HUES48 (cell line): ENCODE results near the gene U2AF2.
"Not testable (repeated sequence)": the region's sequence is repeated elsewhere in the genome, so short reads cannot be mapped to it uniquely, and the experiment has no call there.

Source experiments
- H3K27ac ChIP-seq: one replicate; pipeline ENCODE4 v1.7.0; 2013; ENCODE audit warnings: low read depth, low read length, inconsistent platforms
- H3K27me3 ChIP-seq: 2 replicates; pipeline ENCODE4 v1.6.1; 2013; ENCODE audit warnings: mild to moderate bottlenecking, low read length; ENCODE audit not compliant: control insufficient read depth, insufficient read depth
- H3K36me3 ChIP-seq: 2 replicates; pipeline ENCODE4 v1.6.1; 2013; ENCODE audit warnings: low read length; ENCODE audit not compliant: control insufficient read depth, insufficient read depth
- H3K4me1 ChIP-seq: 2 replicates; pipeline ENCODE4 v1.6.1; 2013; ENCODE audit warnings: mild to moderate bottlenecking, low read length; ENCODE audit not compliant: control insufficient read depth, insufficient read depth
- H3K4me3 ChIP-seq: 2 replicates; pipeline ENCODE4 v1.5.1; 2013; ENCODE audit warnings: mild to moderate bottlenecking, low read depth, low read length
- H3K9ac ChIP-seq: 2 replicates; pipeline ENCODE4 v1.6.1; 2013; ENCODE audit warnings: mild to moderate bottlenecking, low read depth, low read length, moderate library complexity
- H3K9me3 ChIP-seq: 2 replicates; pipeline ENCODE4 v1.6.1; 2013; ENCODE audit warnings: low read length; ENCODE audit not compliant: control insufficient read depth, insufficient read depth

Gene U2AF2

DNA sequence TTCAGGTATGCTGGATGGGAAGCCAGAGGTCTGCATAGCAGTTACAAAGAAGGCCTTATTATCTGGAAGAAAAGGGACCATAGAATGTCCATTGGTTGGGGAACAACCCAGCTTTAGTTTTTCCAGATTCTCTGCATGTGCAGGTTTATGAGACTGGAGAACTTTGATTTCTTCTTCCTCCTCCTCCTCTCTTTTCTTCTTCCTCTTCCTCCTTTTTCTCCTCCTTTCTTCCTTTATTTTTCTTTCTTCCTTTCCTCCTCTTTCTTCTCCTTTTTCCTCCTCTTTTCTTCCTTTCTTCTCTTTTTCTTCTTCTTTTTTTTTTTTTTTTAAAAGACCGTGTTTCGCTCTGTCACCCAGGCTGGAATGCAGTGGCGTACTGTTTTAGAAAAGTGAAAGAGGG lies 51.1 kb downstream of the U2AF2 start:
- no peak overlapping the region for H3K4me3 ChIP-seq
- no peak overlapping the region for H3K9ac ChIP-seq
- peaks cover 16% of the 10 kb centered on the region for H3K9me3 ChIP-seq
- no peak overlapping the region for H3K27ac ChIP-seq
- H3K36me3 ChIP-seq = no peaks in the 10 kb centered on the region
- no peaks in the 10 kb centered on the region for H3K4me1 ChIP-seq
- H3K27me3 ChIP-seq = no peaks in the 10 kb centered on the region

- H3K9me3 ChIP-seq = peaks cover 48% of the 10 kb centered on the region
- no peaks in the 10 kb centered on the region for H3K4me1 ChIP-seq
- no peaks in the 10 kb centered on the region for H3K27me3 ChIP-seq
- no peak overlapping the region for H3K9ac ChIP-seq
- no peak overlapping the region for H3K4me3 ChIP-seq
- no peak overlapping the region for H3K27ac ChIP-seq
- no peaks in the 10 kb centered on the region for H3K36me3 ChIP-seq
These were observed 56.9 kb downstream of the U2AF2 start for GRCh38 chr19:55711719-55712118.

DNA sequence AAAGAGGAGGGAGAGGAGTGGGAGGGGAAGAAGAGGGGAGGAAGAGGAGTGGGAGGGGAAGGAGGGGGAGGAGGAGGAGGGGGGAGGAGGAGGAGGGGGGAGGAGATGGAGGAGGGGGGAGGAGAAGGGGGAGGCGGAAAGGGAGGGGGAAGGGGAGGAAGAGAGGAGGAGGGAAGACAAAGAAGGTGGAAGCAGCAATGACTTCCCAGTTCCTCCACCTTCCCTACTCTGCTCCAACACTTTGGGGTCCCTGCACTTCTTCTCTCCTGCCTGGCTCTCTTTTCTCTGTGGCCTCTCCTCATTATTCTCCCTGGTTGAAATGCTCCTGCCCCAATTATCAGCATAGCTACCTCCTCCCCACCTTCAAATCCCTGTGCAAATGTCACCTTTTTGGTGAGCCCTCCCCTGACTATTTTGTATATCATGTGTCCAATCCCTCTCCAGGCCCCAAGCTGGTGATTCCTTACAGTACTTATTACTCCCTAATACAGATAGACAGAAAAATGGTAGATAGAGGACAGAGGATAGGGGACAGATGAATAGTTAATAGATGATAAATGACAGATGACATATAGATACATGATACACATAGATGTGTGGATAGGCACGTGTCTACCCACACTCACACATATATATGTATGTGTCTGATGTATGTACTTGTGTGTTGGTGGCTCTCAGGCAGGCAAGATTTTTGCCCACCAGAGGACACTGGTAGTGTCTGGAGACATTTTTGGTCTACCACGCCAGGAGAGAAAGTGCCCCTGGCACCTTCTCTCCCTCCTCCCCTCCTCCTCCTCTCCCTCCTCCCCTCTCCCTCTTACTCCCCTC lies 58.2 kb downstream of the U2AF2 start:
- H3K4me1 ChIP-seq = no peaks in the 10 kb centered on the region
- no peak overlapping the region for H3K9ac ChIP-seq
- H3K27ac ChIP-seq = no peak overlapping the region
- no peaks in the 10 kb centered on the region for H3K27me3 ChIP-seq
- H3K4me3 ChIP-seq = no peak overlapping the region
- no peaks in the 10 kb centered on the region for H3K36me3 ChIP-seq
- peaks cover 59% of the 10 kb centered on the region for H3K9me3 ChIP-seq

DNA sequence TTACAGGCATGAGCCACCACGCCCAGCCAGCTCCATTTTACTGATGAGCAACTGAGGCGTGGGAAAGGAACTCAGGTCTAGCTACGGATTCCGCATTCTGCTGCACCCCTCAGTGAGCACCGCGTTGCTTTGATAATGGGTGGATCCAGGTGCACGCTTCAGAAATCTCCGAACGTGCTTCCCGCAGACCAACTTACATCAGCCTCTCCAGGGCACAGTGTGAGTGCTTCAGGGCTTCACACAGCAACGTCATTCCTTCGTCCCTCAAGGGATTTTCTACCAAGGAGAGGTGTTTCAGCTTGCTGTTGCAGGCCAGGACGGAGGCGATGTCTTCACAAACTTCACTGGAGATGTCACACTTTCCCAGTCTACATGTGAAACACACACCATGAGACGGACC lies 61.7 kb downstream of the U2AF2 start:
- H3K27me3 ChIP-seq = no peaks in the 10 kb centered on the region
- H3K4me1 ChIP-seq = no peaks in the 10 kb centered on the region
- no peaks in the 10 kb centered on the region for H3K36me3 ChIP-seq
- H3K9ac ChIP-seq = no peak overlapping the region
- no peak overlapping the region for H3K27ac ChIP-seq
- H3K9me3 ChIP-seq = peaks cover 82% of the 10 kb centered on the region
- H3K4me3 ChIP-seq = no peak overlapping the region

DNA sequence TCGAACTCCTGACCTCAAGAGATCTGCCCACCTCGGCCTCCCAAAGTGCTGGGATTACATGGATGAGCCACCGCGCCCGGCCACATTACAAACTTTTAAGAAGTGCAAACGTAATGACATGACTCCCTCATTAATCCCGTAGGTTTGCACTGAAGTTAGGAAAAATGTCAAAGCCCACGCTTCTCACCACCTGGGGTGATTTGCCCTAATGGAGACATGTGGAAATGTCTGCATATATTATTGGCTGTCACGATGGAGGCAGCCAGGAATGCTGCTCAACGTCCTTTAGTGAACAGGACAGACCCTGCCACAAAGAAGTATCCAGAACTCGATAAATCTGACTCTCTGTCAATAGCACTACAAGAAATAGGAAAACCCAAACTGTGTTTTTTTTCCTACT lies 62.4 kb downstream of the U2AF2 start:
- no peak overlapping the region for H3K4me3 ChIP-seq
- H3K27me3 ChIP-seq = no peaks in the 10 kb centered on the region
- H3K27ac ChIP-seq = no peak overlapping the region
- no peak overlapping the region for H3K9ac ChIP-seq
- no peaks in the 10 kb centered on the region for H3K36me3 ChIP-seq
- peaks cover 82% of the 10 kb centered on the region for H3K9me3 ChIP-seq
- H3K4me1 ChIP-seq = no peaks in the 10 kb centered on the region

- H3K9ac ChIP-seq, H3K4me1 ChIP-seq, H3K36me3 ChIP-seq, H3K4me3 ChIP-seq, H3K27ac ChIP-seq, H3K27me3 ChIP-seq: not testable (repeated sequence)
- peaks cover 82% of the 10 kb centered on the region for H3K9me3 ChIP-seq
These were observed 63.3 kb downstream of the U2AF2 start for GRCh38 chr19:55717879-55718711.

DNA sequence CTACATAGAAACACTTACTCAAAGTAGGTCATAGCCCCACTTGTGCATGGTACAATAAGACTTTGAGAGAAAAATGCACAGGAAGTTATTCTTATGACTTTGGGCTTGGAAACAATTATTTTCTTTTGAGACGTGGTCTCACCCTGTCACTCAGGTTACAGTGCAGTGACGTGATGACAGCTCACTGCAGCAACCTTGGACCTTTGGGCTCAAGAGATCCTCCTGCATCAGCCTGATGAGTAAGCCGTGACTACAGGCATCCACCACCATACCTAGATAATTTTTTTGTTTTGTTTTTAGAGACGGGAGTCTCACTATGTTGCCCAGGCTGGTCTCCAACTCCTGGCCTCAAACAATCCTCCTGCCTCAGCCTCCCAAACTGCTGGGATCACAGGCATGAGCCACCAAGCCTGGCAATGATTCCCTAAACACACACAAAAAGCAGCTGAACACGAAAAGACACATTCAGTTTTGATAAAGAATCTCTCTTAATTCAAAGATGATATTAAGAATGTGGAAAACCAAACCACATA lies 65.4 kb downstream of the U2AF2 start:
- Histone ChIP-seq H3K27me3 (no peaks in the 10 kb centered on the region), H3K9me3 (peaks cover 83% of the 10 kb centered on the region), H3K4me3 (no peak overlapping the region), H3K4me1 (no peaks in the 10 kb centered on the region), H3K36me3 (no peaks in the 10 kb centered on the region), H3K27ac (no peak overlapping the region), H3K9ac (no peak overlapping the region)

DNA sequence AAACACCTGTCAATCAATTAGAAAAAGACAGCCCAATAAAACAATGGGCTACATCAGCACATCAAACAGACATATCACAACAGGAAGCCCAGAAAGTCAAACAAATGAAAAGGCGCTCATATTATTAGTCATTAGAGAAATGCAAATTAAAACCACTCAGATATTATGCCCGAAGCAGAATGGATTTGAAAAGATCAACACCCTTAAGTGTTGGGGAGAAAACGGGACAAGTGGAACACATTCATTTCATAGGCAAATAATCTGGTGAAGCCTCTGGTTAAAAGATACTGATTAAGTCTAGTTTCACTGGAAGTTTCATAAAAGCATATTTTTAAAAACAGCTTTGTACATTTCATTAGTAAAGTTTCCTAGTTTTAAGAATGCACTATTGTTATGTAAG lies 66.0 kb downstream of the U2AF2 start:
- Histone ChIP-seq H3K27ac (no peak overlapping the region), H3K9ac (no peak overlapping the region), H3K27me3 (no peaks in the 10 kb centered on the region), H3K4me1 (no peaks in the 10 kb centered on the region), H3K4me3 (no peak overlapping the region), H3K36me3 (no peaks in the 10 kb centered on the region), H3K9me3 (peaks cover 82% of the 10 kb centered on the region)

DNA sequence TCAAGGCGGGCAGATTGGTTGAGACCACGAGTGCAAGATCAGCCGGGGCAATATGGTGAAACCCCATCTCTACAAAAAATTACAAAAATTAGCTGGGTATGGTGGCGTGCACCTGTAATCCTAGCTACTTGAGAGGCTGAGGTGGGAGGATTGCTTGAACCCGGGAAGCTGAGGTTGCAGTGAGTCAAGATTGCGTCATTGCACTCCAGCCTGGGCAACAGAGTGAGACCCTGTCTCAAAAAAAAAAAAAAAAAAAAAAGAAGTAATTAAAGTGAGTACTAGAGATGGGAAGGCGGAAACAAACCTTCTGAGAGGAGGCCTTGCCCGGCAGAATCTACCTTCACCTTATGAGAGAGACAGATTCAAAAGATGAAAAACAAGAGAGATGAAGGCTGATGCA lies 68.7 kb downstream of the U2AF2 start:
- H3K27me3 ChIP-seq = no peaks in the 10 kb centered on the region
- H3K4me1 ChIP-seq = no peaks in the 10 kb centered on the region
- no peak overlapping the region for H3K4me3 ChIP-seq
- H3K9ac ChIP-seq = no peak overlapping the region
- peaks cover 88% of the 10 kb centered on the region for H3K9me3 ChIP-seq
- H3K36me3 ChIP-seq = no peaks in the 10 kb centered on the region
- H3K27ac ChIP-seq = no peak overlapping the region
